B cell (primary cell): ENCODE data around the gene EFHC2. TPM values are rescaled to one million over a fixed set of nuclear protein-coding genes. Genes with fewer than 3 reads are reported as not detected.

ENCODE experiments used
- ATAC-seq: fragments of 200-7000 bp; cut with Tn5 transposase; one replicate; pipeline ENCODE4 v1.10.0; 2021; ENCODE audit warnings: low read depth, mild to moderate bottlenecking, moderate number of reproducible peaks, moderate library complexity
- CTCF ChIA-PET: fragments of 350-600 bp; sonication (Branson Sonifier 250); formaldehyde crosslinking; loops from one replicate; lab custom pipeline; 2021; ENCODE audit warnings: antibody characterized with exemption, inconsistent platforms; lab: Charles Lee
- POLR2A ChIA-PET: fragments of 350-600 bp; sonication (Branson Sonifier 250); formaldehyde crosslinking; loops from one replicate; lab custom pipeline; 2021; ENCODE audit warnings: antibody characterized with exemption; lab: Charles Lee
- DNase-seq: peaks from one replicate; pipeline ENCODE4 v3.0.0; 2013
- H2AFZ ChIP-seq: 2 replicates; pipeline ENCODE4 v1.6.1; 2012; ENCODE audit warnings: mild to moderate bottlenecking, low read depth, low read length; ENCODE audit not compliant: insufficient read depth, poor library complexity, severe bottlenecking
- H3K27ac ChIP-seq, 2 donors: 1 replicate in 1 of 2; 2 replicates in 1 of 2; pipeline ENCODE4 v1.5.1; 2012 to 2013; ENCODE audit warnings: low read length in 2 of 2, mild to moderate bottlenecking in 2 of 2, moderate library complexity in 1 of 2
- H3K27me3 ChIP-seq, 4 experiments: fragments of 200-600 bp in 1 of 4; sonication (generic) in 1 of 4; replicated peaks in 1 of 4; 1 replicate in 2 of 4; 2 replicates in 2 of 4; pipeline versions ENCODE4 v1.6.1 to v1.7.0; 2013 to 2016; ENCODE audit warnings: low read length in 3 of 4, mild to moderate bottlenecking in 2 of 4, mixed read lengths in 1 of 4, moderate library complexity in 1 of 4; ENCODE audit not compliant: insufficient read depth in 4 of 4, control insufficient read depth in 3 of 4; ENCODE audit errors: control extremely low read depth in 1 of 4
- H3K36me3 ChIP-seq, 2 experiments: replicated peaks in 1 of 2; 1 replicate in 1 of 2; 2 replicates in 1 of 2; pipeline versions ENCODE4 v1.6.1 to v1.7.1; 2013; ENCODE audit warnings: low read length in 1 of 2; ENCODE audit not compliant: insufficient read depth in 2 of 2, control insufficient read depth in 1 of 2; ENCODE audit errors: control extremely low read depth in 1 of 2, extremely low read depth in 1 of 2
- H3K4me1 ChIP-seq, 2 donors: fragments of 200-600 bp in 1 of 2; sonication (generic) in 1 of 2; 1 replicate in 1 of 2; 2 replicates in 1 of 2; pipeline versions ENCODE4 v1.5.1 to v1.6.1; 2013 to 2017; ENCODE audit warnings: low read length in 2 of 2; ENCODE audit not compliant: control insufficient read depth in 2 of 2, insufficient read depth in 2 of 2
- H3K4me2 ChIP-seq: replicated peaks from 2 replicates; pipeline ENCODE3; 2012; ENCODE audit warnings: mild to moderate bottlenecking, low read depth, low read length; ENCODE audit not compliant: poor library complexity, severe bottlenecking
- H3K4me3 ChIP-seq, 5 experiments: fragments of 200-600 bp in 1 of 5; sonication (generic) in 1 of 5; 1 replicate in 3 of 5; 2 replicates in 2 of 5; pipeline versions ENCODE4 v1.5.1 to v1.7.0; 2011 to 2016; ENCODE audit warnings: low read length in 4 of 5, mild to moderate bottlenecking in 4 of 5, low read depth in 2 of 5, control low read depth in 1 of 5, moderate library complexity in 1 of 5; ENCODE audit not compliant: insufficient read depth in 1 of 5; ENCODE audit errors: control extremely low read depth in 1 of 5, extremely low read depth in 1 of 5
- H3K79me2 ChIP-seq: fragments of 200-600 bp; sonication (generic); one replicate; pipeline ENCODE4 v1.6.0; 2016; ENCODE audit warnings: low read length; ENCODE audit not compliant: control insufficient read depth, insufficient read depth
- H3K9ac ChIP-seq: fragments of 200-600 bp; sonication (generic); 2 replicates; pipeline ENCODE4 v1.6.1; 2017; ENCODE audit warnings: mild to moderate bottlenecking, low read length, moderate library complexity
- H3K9me3 ChIP-seq, 3 donors: one replicate each; pipeline versions ENCODE4 v1.6.1 to v1.7.1; 2013; ENCODE audit warnings: low read length in 2 of 3; ENCODE audit not compliant: control insufficient read depth in 2 of 3, insufficient read depth in 1 of 3; ENCODE audit errors: control extremely low read depth in 1 of 3
- H4K20me1 ChIP-seq: 2 replicates; pipeline ENCODE4 v1.6.0; 2012; ENCODE audit warnings: mild to moderate bottlenecking, low read length; ENCODE audit not compliant: insufficient read depth, control insufficient read depth, poor library complexity, severe bottlenecking
- H3K27ac Mint-ChIP-seq: one replicate; pipeline ENCODE4 v1.8.0; 2021; ENCODE audit warnings: mixed read lengths
- H3K27me3 Mint-ChIP-seq: one replicate; pipeline ENCODE4 v1.8.0; 2021; ENCODE audit warnings: mixed read lengths
- H3K4me1 Mint-ChIP-seq: one replicate; pipeline ENCODE4 v1.8.0; 2021; ENCODE audit warnings: mixed read lengths
- H3K4me3 Mint-ChIP-seq: one replicate; pipeline ENCODE4 v1.8.0; 2021; ENCODE audit warnings: mixed read lengths
- H3K9me3 Mint-ChIP-seq: one replicate; pipeline ENCODE4 v1.8.0; 2022; ENCODE audit warnings: mixed read lengths; ENCODE audit not compliant: insufficient read depth
- EZH2 ChIP-seq: IDR thresholded peaks from 2 replicates; pipeline ENCODE4 v1.6.1; 2012; ENCODE audit warnings: borderline replicate concordance, low read depth, mild to moderate bottlenecking, moderate library complexity, low read length; ENCODE audit not compliant: insufficient read depth, poor library complexity, severe bottlenecking
- WGBS: methylation state at CpG from one replicate; pipeline ENCODE4 v1.1.5; 2013; ENCODE audit warnings: missing lambda C conversion rate; ENCODE audit not compliant: insufficient coverage; 5-methylcytosine and 5-hydroxymethylcytosine counted together
- intact Hi-C: fragments of 100-400 bp; cut with micrococcal nuclease; formaldehyde crosslinking; loops from one replicate; pipeline ENCODE4 v1.10.0; 2022
- polyA plus RNA-seq: library from polyadenylated mRNA; depleted of rRNA; stranded (reverse); fragments of >200 nt; gene quantifications from 2 replicates; pipeline ENCODE4 v1.2.3, GENCODE V29; 2012
- total RNA-seq, 2 donors: library from RNA; stranded (reverse); fragments of 120-200 nt in 1 of 2; gene quantifications; 1 replicate in 1 of 2; 2 replicates in 1 of 2; pipeline versions ENCODE4 v1.2.3 to v1.2.4, GENCODE V29; 2013 to 2022
- TF ChIP-seq, protein P1 (sequence below): fragments of 200-600 bp; IDR thresholded peaks from one replicate; pipeline ENCODE4 v1.8.0; 2022; ENCODE audit warnings: antibody characterized with exemption, mild to moderate bottlenecking

Gene EFHC2
- total and polyA plus RNA-seq, 2 donors (not counting 1 experiment from before 2014, with no cell fraction given) = 0.12 to 0.47 TPM

DNA sequence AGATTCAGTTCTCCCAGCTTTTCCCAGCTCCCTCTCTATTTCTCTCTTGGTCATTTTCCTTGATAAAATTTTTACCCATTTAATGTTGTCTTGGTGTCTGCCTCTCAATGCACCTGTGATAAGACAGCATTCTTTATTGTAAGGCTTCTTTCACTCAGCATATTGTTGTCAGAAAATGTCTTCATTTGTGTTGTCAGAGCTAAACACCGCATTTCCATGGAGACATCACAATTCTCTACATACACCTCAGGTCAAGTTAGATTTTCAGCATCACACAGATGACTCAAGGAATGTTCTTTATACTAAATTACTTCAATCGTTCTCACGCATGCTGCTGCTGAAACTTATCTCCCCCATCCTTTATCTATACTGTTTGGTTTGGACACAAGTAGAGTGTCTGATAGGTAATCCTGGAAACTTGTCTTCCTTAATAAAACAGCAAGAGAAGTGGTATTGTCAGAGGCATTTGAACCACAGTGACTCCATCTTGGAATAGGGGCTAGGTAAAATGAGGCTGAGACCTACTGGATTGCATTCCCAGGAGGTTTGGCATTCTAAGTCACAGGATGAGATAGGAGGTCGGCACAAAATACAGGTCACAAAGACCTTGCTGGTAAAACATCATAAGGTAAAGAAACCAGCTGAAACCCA lies 41.3 kb upstream of the EFHC2 start:
- H3K27ac ChIP-seq = no peak overlapping the region
- H3K9me3 ChIP-seq = no peaks in the 10 kb centered on the region
- H3K27me3 ChIP-seq = no peaks in the 10 kb centered on the region
- no peak overlapping the region for H3K4me3 ChIP-seq
- Mint-ChIP-seq H3K4me1 (no peaks in the 10 kb centered on the region), H3K27ac (no peak overlapping the region), H3K9me3 (no peaks in the 10 kb centered on the region), H3K27me3 (peaks cover 3% of the 10 kb centered on the region), H3K4me3 (no peak overlapping the region)
- no CpG with 5 or more reads among the region's 4 CpGs for WGBS
- H3K4me2 ChIP-seq = no peak overlapping the region
- CTCF ChIA-PET = no interaction called here
- ATAC-seq = no peak
- TF ChIP-seq, protein P1, sequence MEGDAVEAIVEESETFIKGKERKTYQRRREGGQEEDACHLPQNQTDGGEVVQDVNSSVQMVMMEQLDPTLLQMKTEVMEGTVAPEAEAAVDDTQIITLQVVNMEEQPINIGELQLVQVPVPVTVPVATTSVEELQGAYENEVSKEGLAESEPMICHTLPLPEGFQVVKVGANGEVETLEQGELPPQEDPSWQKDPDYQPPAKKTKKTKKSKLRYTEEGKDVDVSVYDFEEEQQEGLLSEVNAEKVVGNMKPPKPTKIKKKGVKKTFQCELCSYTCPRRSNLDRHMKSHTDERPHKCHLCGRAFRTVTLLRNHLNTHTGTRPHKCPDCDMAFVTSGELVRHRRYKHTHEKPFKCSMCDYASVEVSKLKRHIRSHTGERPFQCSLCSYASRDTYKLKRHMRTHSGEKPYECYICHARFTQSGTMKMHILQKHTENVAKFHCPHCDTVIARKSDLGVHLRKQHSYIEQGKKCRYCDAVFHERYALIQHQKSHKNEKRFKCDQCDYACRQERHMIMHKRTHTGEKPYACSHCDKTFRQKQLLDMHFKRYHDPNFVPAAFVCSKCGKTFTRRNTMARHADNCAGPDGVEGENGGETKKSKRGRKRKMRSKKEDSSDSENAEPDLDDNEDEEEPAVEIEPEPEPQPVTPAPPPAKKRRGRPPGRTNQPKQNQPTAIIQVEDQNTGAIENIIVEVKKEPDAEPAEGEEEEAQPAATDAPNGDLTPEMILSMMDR = no peak
- no peak overlapping the region for H2AFZ ChIP-seq
- no peaks in the 10 kb centered on the region for H3K36me3 ChIP-seq
- POLR2A ChIA-PET = no interaction called here
- no peak for DNase-seq
- intact Hi-C loops = no loop called here
- H3K4me1 ChIP-seq = no peaks in the 10 kb centered on the region
- no peak overlapping the region for H3K9ac ChIP-seq
- no peaks in the 10 kb centered on the region for H3K79me2 ChIP-seq
- no peaks in the 10 kb centered on the region for H4K20me1 ChIP-seq

DNA sequence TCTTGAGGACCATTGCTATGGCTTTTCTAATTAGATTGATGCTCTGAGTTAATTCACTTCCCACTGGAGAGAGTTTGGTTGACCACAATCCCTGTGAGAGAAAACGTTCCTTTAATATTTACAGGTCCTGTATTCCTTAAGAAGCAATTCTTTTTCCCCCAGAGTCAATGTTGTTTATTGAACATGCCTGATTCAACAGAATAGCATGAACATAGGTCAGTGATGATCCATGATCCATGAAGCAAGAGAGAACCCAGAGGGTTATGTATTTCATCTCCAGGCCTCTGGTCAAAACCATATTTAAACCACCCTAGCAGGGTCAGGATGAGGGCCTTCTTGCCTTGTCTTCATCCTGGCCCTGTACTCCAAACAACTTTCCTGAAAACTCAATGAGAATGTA lies 39.4 kb upstream of the EFHC2 start:
- Mint-ChIP-seq H3K27ac (no peak overlapping the region), H3K4me3 (no peak overlapping the region), H3K9me3 (no peaks in the 10 kb centered on the region), H3K27me3 (peaks cover 3% of the 10 kb centered on the region), H3K4me1 (no peaks in the 10 kb centered on the region)
- Histone ChIP-seq H3K4me3 (no peak overlapping the region), H2AFZ (no peak overlapping the region), H3K4me2 (no peak overlapping the region), H3K36me3 (no peaks in the 10 kb centered on the region), H3K27me3 (no peaks in the 10 kb centered on the region), H4K20me1 (no peaks in the 10 kb centered on the region), H3K4me1 (no peaks in the 10 kb centered on the region), H3K79me2 (no peaks in the 10 kb centered on the region), H3K9ac (no peak overlapping the region), H3K9me3 (no peaks in the 10 kb centered on the region), H3K27ac (no peak overlapping the region)
- ATAC-seq (no peak), DNase-seq (no peak)
- POLR2A ChIA-PET = no interaction called here
- TF ChIP-seq, protein P1 = no peak
- TF ChIP-seq EZH2 = no peak
- WGBS = no CpG with 5 or more reads among the region's 1 CpG
- intact Hi-C loops = no loop called here
- CTCF ChIA-PET = no interaction called here
